ENCODE data around the gene TSPAN12.

DNA sequence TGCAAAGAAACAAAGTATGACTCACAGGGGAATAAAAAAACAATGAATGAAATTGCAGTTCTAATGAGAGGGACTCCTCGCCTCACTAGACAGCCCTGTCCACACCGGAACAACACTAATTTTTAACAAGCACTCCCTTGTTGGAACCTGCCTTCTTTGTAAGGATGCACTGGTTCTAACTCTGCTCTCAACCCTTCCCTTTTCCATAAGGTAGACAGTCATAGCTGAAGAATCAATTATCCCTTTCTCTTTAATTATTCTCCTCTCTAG lies 65.1 kb downstream of the TSPAN12 start:
- TF ChIP-seq ZNF565 (CRISPR knock-in tag; conservative IDR thresholded peaks at IDR 0.05; ENCODE audit: low read depth) (no peak), PPARA (CRISPR knock-in tag; IDR thresholded peaks at IDR 0.05; ENCODE audit: borderline replicate concordance) (no peak), TOX (CRISPR knock-in tag; IDR thresholded peaks at IDR 0.05; ENCODE audit: borderline replicate concordance) (no peak), ESRRG (CRISPR knock-in tag; IDR thresholded peaks at IDR 0.05) (no peak), OSR1 (CRISPR knock-in tag; IDR thresholded peaks at IDR 0.05) (no peak), CSDC2 (CRISPR knock-in tag; IDR thresholded peaks at IDR 0.05) (no peak), TCF4 (CRISPR knock-in tag; IDR thresholded peaks at IDR 0.05; ENCODE audit: borderline replicate concordance) (no peak)
- TF ChIP-seq, protein P1, sequence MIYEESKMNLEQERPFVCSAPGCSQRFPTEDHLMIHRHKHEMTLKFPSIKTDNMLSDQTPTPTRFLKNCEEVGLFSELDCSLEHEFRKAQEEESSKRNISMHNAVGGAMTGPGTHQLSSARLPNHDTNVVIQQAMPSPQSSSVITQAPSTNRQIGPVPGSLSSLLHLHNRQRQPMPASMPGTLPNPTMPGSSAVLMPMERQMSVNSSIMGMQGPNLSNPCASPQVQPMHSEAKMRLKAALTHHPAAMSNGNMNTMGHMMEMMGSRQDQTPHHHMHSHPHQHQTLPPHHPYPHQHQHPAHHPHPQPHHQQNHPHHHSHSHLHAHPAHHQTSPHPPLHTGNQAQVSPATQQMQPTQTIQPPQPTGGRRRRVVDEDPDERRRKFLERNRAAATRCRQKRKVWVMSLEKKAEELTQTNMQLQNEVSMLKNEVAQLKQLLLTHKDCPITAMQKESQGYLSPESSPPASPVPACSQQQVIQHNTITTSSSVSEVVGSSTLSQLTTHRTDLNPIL (CRISPR knock-in tag; IDR thresholded peaks at IDR 0.05; ENCODE audit: low read depth) = no peak
- TF ChIP-seq, protein P2, sequence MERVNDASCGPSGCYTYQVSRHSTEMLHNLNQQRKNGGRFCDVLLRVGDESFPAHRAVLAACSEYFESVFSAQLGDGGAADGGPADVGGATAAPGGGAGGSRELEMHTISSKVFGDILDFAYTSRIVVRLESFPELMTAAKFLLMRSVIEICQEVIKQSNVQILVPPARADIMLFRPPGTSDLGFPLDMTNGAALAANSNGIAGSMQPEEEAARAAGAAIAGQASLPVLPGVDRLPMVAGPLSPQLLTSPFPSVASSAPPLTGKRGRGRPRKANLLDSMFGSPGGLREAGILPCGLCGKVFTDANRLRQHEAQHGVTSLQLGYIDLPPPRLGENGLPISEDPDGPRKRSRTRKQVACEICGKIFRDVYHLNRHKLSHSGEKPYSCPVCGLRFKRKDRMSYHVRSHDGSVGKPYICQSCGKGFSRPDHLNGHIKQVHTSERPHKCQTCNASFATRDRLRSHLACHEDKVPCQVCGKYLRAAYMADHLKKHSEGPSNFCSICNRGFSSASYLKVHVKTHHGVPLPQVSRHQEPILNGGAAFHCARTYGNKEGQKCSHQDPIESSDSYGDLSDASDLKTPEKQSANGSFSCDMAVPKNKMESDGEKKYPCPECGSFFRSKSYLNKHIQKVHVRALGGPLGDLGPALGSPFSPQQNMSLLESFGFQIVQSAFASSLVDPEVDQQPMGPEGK (CRISPR knock-in tag; IDR thresholded peaks at IDR 0.05; ENCODE audit: borderline replicate concordance) = no peak
- TF ChIP-seq, protein P3, sequence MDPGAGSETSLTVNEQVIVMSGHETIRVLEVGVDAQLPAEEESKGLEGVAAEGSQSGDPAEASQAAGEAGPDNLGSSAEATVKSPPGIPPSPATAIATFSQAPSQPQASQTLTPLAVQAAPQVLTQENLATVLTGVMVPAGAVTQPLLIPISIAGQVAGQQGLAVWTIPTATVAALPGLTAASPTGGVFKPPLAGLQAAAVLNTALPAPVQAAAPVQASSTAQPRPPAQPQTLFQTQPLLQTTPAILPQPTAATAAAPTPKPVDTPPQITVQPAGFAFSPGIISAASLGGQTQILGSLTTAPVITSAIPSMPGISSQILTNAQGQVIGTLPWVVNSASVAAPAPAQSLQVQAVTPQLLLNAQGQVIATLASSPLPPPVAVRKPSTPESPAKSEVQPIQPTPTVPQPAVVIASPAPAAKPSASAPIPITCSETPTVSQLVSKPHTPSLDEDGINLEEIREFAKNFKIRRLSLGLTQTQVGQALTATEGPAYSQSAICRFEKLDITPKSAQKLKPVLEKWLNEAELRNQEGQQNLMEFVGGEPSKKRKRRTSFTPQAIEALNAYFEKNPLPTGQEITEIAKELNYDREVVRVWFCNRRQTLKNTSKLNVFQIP (CRISPR knock-in tag; IDR thresholded peaks at IDR 0.05; ENCODE audit: borderline replicate concordance, low read depth) = no peak
- TF ChIP-seq, protein P4, sequence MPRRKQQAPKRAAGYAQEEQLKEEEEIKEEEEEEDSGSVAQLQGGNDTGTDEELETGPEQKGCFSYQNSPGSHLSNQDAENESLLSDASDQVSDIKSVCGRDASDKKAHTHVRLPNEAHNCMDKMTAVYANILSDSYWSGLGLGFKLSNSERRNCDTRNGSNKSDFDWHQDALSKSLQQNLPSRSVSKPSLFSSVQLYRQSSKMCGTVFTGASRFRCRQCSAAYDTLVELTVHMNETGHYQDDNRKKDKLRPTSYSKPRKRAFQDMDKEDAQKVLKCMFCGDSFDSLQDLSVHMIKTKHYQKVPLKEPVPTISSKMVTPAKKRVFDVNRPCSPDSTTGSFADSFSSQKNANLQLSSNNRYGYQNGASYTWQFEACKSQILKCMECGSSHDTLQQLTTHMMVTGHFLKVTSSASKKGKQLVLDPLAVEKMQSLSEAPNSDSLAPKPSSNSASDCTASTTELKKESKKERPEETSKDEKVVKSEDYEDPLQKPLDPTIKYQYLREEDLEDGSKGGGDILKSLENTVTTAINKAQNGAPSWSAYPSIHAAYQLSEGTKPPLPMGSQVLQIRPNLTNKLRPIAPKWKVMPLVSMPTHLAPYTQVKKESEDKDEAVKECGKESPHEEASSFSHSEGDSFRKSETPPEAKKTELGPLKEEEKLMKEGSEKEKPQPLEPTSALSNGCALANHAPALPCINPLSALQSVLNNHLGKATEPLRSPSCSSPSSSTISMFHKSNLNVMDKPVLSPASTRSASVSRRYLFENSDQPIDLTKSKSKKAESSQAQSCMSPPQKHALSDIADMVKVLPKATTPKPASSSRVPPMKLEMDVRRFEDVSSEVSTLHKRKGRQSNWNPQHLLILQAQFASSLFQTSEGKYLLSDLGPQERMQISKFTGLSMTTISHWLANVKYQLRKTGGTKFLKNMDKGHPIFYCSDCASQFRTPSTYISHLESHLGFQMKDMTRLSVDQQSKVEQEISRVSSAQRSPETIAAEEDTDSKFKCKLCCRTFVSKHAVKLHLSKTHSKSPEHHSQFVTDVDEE (CRISPR knock-in tag; IDR thresholded peaks at IDR 0.05) = no peak

Data from SK-N-SH treated with all-trans-retinoic acid at 6 μM for 48 hours (cell line).